Measurements from ENCODE around the gene FIGNL2.

GRCh38 chr12:51801027-51801426 is 47.5 kb downstream of the FIGNL2 start:
- TF ChIP-seq CTCF (conservative IDR thresholded peaks at IDR 0.05; ENCODE audit: low read depth, low read length) (no peak), EZH2 (IDR thresholded peaks at IDR 0.05; ENCODE audit: borderline replicate concordance, low read depth, low read length, poor library complexity, severe bottlenecking) (no peak)

Measured in A673 (cell line).